HG03469 (cell line): ENCODE data around the gene SPSB3.

Experiments used
- ATAC-seq: cut with Tn5 transposase; IDR thresholded peaks from one replicate; pipeline ENCODE4 v1.9.1; 2021; ENCODE audit warnings: mild to moderate bottlenecking, moderate library complexity, moderate number of reproducible peaks; ENCODE audit not compliant: unreplicated experiment

SPSB3 gene

DNA sequence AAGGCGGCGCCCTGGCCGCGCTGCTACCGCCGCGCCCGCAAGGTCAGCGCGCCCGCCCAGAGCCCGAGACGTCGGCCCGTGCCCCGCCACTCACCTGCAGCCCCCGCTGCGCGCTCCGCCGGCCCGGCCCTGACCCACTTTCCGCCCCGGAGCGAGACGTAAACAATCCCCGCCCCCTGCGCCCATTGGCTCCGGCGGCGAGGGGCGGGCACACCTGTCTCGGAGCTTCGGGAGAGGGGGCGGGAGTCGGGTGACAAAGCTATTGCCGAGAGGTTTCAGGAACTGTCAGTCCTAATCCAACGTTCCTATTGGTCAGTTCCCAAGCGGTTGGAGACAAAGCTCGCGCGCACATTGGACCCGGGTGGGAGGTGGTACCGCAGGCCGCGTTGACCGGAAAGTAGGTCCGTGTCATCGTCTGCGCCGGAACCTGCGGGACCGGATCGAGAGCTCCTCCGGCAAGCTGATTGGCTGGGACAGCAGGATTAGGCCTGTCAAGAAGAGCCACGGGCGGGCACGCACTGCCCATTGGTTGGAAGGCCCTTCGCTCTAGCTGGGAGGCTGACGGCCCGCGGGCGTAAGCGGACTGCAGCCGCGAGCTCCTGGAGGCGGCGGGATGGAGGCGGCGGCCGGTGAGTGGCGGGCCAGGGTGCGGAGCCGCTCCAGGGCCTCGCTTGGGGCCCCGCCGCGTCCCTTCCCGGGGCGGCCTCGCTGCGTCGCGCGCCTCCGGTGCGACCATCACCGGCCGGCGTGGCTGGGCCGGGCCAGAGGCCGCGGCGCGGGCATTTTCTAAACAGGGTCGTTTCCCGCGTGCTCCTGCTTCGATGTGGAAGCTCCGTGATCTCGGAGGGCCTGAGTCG, at the start of gene SPSB3, which contains the start of gene NUBP2:
Gene SPSB3 (minus strand): TSS at position 164 of the 857 bp plus-strand sequence. CDS start 1,088 bp downstream, outside the sequence.
Gene NUBP2 (plus strand): TSS at position 553 of the 857 bp plus-strand sequence. CDS start 61 bp downstream, at position 614.
- ATAC-seq: peak; percentile 73

DNA sequence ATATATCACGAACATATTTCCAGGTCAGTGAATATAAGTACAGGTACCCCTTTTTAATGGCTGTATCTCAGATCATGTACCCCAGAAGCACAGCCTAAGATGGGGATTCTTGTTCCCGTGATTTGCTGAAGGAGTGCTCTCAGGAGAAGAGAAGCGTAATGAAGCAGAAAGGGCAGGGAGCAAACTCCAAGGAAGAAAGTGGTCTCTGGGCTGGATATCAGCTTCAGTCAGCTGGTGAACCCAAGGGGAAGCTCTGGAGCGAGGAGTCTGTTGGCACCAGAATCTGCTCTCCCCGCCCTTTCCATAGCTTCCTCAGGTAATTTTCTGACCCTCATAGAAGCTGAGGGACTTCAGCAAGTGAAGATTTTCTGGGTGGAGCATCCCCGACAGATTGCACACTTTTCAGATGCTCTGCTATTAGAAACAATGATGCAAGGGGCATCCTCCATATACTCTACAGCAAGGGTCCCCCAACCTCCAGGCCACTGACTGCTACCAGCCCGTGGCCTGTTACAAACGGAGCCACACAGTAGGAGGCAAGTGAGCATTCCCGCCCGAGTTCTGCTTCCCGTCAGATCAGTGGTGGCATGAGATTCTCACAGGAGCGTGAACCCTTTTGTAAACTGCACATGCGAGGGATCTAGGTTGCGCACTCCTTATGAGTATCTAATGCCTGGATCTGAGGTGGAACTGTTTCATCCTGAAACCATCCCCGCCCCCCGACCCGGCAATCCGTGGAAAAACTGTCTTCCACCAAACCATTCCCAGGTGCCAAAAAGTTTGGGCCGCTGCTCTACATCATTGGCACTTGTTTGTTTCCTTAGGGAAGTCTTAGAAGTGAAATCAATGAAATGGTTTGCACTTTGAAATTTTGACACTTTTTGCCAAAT, 49.1 kb upstream of the SPSB3 start:
- ATAC-seq: no peak

DNA sequence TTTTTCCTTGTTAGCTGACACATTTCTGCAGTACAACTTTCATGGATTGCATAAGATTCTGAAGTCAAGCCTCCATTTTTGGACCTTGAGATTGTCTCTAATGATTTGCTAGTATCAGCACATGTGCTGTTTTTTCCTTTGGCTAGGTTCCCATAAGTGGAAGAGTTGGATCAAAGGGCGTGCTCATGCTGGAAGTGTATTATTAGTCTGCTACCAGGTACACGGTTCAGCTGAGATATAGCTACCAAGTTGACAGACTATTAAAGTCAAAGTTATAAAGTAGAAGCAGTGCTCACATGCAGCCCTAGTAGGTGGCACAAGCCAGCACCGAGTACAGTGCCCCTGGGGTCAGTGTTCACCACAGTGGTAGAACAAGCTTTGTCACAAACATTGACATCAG, 47.8 kb upstream of the SPSB3 start:
- ATAC-seq: no peak

DNA sequence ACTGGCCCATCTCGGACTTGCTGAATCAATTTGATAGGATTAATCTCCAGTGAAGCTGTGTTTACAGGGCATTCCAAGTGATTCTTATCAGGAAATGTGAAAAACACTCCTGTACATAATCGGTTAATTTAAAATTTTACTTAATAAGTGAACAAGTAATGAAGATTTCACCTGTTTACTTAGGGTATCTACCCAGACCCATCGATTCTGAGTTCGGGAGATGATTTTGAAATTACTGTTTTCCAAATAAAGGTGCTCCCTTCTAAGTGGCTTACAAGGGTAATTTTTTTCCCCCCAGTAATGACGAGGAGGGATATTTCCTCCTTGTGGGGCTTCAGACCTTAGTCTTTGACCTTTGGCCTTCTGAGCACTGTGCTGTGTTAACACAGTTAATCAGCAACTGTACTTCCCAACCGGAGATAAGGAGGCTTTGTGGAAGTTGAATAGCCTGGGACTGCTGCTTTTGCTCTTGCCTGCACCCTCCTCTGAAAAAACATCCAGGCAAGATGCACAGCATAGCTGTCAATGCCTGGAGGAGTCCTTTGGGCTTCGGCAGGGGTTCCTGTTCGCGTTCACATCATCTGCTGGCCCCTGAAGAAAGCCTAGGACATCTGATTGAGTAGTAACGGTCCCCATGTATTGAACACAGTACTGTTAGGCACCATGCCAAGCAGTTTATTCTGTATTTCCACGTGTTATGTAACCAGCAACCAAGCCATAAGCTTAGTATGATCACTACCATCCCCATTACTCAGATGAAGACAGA, 46.5 kb upstream of the SPSB3 start:
- no peak for ATAC-seq

DNA sequence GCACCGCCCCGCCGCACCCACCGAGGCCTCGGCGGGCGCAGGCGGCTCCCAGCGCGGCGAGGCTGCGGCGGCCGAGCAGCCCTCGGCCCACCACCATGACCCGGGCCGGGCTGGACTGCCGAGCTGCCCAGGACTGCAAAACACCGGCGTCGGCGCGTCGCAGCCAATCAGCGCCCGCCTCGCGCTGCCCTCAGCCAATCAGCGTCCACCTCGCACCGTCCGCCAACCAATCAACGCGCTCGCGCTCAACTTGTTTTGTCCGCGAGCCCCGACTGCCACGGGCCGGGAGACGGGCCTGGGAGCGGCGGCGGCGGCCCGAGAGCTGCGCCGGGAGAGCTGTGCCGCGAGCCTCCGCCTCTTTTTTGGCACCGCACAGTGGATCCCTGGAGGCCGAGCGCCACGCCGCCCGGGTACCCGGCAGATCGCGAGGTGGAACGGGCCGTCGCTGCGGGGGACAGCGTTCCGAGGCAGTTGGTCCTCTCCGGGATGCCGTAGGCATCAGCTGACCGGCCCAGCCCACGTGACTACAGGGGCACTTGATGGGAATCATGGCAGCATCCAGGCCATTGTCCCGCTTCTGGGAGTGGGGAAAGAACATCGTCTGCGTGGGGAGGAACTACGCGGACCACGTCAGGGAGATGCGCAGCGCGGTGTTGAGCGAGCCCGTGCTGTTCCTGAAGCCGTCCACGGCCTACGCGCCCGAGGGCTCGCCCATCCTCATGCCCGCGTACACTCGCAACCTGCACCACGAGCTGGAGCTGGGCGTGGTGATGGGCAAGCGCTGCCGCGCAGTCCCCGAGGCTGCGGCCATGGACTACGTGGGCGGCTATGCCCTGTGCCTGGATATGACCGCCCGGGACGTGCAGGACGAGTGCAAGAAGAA, 44.6 kb upstream of the SPSB3 start, which contains the start of the genes FAHD1 and HAGH:
Gene FAHD1 (plus strand): TSS at position 516 of the 883 bp plus-strand sequence. CDS start 33 bp downstream, at position 549.
Gene HAGH (minus strand): TSS at position 135 of the 883 bp plus-strand sequence. CDS start 38 bp downstream, at position 97.
- ATAC-seq: peak; percentile 58

DNA sequence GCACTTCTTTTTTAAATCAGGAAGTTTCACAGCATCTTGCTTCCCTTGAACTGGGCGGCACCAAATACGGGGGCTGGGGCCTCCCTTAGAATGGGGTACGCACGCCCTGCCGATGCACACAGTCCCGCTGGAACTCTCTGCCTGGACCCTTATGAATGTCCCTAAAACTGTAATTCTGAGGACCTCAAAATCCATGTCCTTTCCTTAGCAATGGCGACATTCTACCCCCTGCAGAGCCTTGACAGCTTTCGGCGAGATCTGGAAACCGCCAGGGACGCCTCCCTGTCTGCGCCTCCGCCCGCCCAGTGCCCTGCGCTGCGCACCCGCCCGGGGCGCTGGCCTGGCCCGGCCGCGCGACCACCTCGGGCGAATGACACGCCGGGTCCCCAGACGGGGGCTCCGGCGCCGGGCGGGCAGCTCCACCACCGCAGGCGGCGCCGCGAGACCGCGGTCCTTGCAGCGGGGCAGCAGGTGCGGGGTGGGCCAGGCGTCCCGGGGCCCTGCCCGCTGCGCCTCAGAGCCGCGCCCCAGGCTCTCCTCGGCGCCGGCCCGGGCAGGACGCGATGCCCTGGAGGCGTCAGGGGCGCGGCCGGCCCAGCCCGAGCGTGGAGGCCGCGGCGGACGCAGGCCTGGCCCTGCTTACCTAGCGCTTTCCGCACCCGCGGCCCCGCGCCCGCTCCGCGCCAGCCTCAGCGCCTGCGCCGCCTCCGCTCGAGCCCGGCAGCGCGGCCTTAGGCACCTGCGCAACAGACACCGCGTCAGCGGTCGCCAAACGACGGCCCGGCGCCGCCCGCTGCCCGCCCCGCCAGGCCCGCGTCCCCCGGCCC, 43.7 kb upstream of the SPSB3 start:
- ATAC-seq: peak; percentile 27

DNA sequence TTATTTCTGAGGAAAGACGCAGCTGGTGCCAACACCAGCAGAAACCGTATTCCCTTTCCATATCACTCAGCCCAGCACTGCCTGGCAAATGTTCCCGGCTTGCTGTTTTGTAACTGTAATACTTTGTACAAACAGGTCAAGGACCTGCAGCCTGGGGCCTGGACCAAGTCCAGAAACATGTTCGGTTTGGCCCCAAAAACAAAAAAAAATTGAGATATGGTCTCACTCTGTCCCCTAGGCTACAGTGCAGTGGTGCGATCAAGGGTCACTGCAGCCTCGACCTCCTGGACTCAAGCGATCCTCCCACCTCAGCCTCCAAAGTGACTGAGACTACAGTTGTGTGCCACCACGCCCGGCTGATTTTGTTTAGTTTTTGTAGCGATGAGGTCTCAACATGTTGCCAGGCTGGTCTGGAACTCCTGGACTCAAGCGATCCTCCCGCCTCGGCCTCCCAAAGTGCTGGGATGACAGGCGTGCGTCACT, 43.1 kb upstream of the SPSB3 start:
- no peak for ATAC-seq

DNA sequence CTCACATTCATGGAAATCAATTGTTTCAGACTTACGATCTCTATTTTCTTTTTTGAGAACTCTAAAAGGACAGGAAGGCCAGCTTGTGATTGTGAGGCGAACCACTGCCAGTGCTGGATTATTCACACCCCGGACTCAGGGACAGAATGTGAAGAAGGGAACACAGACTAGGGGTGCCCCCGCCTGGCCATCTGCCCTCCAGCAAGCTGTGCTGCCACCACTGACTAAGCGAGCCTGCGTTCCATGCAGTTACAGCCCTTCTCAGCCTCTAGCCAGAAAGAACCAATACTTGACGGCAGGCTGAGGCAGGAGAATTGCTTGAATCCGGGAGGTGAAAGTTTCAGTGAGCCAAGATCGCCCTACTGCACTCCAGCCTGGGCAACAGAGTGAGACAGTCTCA, 41.5 kb upstream of the SPSB3 start:
- no peak for ATAC-seq

DNA sequence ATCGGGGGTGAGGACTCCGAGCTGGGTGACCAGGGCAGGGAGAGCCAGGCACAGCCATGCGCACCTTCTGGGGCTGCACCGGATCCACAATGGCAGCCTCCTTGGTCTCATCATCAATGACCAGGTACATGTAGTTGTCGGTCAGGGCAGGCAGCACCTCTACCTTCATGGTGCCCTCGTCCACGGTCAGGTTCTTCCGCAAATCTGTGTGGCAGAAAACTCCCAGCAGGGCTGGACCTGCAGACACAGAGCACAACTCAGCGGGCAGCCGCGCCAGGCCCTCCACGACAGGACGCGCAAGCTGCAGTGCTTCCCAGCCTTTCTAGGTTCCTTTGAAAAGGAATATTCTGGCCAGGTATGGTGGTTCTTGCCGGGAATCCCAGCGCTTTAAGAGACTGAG, 40.4 kb upstream of the SPSB3 start:
- ATAC-seq: no peak

DNA sequence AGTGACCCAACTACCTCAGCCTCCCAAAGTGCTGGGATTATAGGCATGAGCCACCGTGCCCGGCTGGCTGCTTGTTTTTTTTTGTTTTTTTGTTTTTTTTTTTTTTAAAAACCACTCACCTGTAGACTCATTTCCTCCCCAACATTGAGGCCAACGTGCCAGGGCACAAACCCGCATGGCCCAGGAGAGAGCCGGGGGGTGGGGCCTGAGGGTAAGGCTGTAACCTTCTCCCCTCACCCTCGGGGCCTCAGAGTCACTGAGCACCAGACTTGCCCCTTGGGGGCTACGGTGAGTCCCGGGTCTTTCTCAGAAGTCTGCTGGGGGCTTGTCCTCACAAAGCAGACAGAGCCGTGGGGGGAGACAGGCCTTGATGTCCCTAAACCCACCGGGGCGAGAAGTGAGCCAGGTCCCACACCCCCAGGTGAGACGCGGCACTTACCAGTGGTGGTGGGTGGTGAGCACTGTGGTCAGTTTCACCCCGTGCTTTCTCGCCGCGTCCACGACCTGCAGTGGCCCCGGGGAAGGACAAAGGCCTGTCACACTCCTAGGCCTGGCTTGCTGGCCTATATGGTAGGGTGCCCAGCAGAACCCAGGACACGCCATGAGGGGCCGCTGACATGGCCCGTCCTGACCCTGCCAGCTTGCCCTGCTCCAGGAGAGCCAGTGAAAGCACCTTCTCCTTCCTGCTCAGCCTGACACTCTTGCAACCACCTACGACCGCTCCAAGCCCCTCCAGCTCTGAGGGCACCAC, 39.7 kb upstream of the SPSB3 start:
- ATAC-seq: no peak

DNA sequence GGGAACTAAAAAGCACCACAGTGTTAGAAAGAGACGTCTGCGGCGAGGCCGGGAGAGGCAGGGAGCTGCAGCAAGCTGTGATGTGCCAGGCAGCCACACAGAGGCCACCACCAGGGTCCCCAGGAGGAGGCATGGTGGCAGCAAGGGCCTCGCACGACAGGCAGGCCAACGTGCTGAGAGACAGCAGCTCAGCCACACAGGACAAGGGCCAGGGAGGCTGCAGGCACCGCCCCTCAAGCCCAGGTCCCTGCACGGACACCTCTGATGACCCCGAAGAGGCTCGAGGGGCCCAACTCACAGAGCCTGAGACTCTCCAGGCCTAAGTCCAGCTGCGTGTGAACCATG, 38.5 kb upstream of the SPSB3 start:
- no peak for ATAC-seq

DNA sequence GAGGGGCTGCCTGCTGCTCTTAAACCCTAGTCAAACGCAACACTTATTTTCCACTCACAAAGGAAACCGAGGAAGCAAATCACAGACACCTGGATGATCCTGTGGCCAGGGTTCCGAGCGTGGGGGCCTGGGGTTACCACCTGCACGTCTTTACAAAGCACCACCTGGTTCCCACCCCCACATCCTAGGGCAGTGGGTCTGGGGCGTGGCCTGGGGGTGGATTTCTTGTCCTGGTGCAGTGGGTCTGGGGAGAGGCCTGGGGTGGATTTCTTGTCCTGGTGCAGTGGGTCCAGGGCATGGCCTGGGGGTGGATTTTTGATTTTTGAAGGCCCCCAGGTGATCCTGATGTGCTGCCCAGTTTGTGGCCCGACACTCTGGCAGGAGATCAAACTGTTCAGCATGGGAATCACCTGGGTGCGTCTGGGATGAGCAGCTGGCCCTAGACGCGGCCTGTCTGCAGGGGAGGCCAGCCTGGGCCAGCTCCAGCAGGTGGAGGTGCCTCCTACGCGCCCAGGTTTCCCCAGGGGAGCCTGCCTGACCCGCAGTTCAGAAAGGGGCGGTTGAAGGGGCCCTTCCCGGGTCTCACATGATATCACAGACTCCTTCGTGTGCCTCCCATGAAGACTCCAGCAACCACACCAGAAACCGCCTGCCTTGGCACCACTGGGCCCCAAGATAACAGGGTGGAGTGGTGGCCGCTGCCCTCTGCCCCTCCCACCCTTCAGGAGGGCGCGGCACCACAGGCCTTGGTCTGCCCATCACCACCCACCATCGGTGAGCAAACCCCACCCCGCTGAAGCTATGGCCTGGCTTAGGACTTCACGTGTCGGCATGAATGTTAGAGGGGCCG, 38.0 kb upstream of the SPSB3 start:
- no peak for ATAC-seq

DNA sequence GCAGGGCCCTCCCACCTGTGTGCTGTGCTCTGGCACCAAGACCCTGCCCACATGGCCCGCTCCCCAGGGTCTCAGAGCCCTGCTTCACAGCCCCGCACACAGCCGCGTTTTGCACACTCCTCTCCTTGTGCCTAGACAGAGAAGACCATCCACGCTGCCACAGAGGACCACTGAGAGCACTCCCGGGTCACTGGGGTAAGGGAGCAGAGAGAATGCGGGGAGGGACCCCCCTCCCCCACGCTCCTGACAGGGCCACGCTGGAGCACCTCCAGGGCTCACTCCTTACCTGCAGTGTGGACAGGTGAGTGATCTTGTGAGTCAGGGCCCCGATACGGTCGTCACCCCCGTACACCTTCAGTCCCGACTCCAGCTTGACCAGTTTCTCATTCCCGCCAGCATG, 37.2 kb upstream of the SPSB3 start:
- ATAC-seq: no peak

DNA sequence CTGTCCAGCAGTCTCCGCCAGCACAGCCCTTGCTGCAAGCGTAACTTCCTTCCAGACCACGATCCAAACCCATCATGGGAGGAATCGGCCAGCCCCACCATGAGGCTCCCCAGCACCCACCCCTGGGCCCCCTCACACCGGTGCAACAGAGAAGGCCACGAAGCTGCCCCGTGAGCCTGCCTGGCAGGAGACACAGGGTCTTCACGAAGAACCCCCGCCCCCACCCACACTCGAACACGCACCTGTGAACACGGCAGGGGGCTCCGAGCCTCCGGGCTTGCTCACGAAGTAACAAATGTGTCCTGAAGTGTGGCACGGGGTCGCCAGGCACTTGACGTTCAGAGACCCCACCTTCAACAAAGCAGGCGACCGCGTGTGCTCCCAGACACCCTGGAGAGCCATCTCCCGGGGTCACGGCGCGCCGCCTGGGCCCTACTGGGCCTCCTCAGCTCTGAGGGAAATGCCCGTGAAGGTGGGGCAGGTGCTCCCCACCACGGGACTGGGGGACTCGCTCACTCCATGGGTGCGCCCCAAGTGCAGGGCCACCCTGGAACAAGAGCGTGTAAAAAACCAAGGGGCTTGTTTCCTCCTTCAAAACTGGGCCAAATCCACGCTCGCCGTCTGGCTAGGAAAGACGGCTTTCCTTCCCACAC, 36.6 kb upstream of the SPSB3 start:
- ATAC-seq: no peak

DNA sequence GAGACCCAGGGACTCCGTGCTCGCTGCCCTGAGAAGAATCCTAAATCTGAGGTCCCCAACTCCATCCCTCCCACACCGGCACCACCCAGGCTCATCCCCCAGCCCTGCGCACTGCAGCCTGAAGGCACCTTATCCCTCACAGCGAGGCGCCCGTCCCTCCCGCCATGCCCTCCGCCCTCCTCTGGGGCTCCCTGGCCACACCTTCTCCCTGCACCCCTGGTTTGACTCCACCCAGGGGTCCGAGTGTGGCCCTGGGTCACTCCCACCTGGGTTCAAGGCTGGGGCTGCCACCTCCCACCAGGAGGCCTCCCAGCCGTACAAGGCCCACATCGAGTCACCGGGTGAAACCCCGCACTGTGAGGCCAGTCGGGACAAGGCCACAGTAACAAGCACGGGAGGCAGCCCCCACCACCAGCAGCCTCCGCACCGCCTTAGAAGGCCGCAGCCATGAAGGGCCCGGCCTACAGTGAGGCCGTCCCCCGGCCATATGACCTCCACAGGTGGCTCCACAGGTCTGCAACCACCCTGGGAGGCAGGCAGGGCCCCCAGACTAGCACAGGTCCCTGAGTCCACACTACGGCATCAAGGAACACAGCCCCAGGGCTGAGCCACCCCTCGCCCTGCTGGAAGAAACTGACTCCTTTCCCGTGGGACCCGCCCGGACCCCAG, 36.0 kb upstream of the SPSB3 start:
- no peak for ATAC-seq

DNA sequence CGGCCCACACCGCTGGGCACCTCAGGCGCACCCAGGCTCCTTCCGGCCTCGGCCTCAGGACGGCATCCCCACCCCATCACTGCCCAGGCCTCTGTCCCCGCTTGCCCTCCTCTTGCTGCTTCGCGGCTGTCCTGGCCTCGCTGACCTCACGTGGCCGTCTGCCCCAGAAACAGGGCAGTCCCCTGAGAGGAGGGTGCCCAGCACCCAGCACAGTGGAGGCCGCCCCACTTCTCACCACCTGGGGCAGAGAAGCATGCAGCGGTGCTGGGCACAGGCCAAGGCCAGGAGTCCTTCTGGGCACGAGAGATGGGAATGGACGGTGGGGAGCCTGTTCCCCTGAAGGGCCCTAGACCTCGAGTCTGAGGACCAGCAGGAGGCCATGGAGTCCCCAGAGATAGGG, 35.3 kb upstream of the SPSB3 start:
- no peak for ATAC-seq
